ENCODE measurements around the gene CLMN. TPM values are rescaled to one million over a fixed set of nuclear protein-coding genes. Genes with fewer than 3 reads are reported as not detected.

The CLMN gene
- total RNA-seq, 1 donor from 2014 or later: 9.6 TPM

DNA sequence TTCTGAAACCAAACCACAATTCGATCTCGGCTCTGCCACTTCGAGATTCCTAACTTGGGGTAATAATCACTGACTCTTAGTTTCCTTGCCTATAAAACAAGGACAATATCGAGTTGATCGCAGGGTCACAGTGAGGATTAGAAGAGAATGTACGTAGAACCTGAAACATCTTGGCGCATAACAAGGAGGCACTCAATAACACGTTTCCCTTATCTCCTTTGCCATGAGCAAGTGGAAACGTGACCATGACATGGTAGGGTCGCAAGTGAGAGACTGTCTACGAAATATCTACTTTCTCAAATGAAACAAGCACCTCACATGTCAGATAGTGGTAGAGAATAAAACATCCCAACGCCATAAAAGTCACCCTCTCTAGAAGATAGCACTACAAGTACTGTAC, 164.7 kb downstream of the CLMN start:
- no peak for DNase-seq (ENCODE audit: low read depth)
- peak overlapping the region; percentile 69 for H3K4me3 ChIP-seq (ENCODE audit: low read depth, low read length)
- no peak for TF ChIP-seq CTCF (conservative IDR thresholded peaks at IDR 0.05; ENCODE audit: low read depth, low read length)

DNA sequence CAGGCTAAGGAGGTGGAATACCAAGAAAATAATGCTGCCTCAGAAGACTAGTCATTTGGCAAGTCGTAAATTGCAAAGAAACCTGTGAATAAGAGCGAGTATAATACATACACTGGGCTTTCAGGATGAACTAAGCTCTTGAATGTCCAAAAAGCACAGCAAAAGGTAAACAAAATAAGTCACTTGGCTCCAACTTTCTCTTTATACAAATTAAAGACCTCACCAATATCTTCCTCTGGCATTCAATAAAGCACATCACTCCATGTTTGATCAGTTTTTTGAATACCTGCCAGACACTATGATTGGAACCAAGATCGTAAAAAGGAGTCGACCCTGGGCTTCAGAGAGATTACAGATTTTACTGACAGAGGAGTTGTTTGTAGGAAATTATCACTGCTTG, 165.8 kb downstream of the CLMN start:
- DNase-seq (ENCODE audit: low read depth): no peak
- no peak overlapping the region for H3K4me3 ChIP-seq (ENCODE audit: low read depth, low read length)
- no peak for TF ChIP-seq CTCF (conservative IDR thresholded peaks at IDR 0.05; ENCODE audit: low read depth, low read length)

- TF ChIP-seq CTCF (conservative IDR thresholded peaks at IDR 0.05; ENCODE audit: low read depth, low read length): no peak
- H3K4me3 ChIP-seq (ENCODE audit: low read depth, low read length): no peak overlapping the region
- DNase-seq (ENCODE audit: low read depth): no peak
Observed at GRCh38 chr14:95151561-95151960, 168.1 kb downstream of the CLMN start.

- DNase-seq (ENCODE audit: low read depth): no peak
- no peak for TF ChIP-seq CTCF (conservative IDR thresholded peaks at IDR 0.05; ENCODE audit: low read depth, low read length)
Observed at GRCh38 chr14:95150910-95151309, 168.8 kb downstream of the CLMN start.

DNA sequence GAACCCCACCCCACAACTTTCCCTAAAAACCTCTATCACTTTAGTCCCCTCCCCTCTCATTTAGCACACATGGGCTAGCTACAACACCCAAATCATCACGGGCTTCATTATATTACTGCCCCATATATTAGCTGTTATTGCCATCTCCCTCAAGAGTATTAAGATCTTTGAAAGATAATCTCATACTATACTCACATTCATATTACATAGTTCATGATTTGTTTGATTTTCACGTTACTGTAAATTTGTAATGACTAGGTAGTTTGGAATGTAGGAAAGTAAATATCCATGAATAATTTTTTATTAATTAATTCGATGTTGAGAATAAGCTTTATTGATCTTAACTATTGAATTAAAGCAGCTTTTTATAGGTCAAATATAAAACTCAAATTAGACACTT, 170.3 kb downstream of the CLMN start:
- no peak overlapping the region for H3K4me3 ChIP-seq (ENCODE audit: low read depth, low read length)
- no peak for DNase-seq (ENCODE audit: low read depth)
- no peak for TF ChIP-seq CTCF (conservative IDR thresholded peaks at IDR 0.05; ENCODE audit: low read depth, low read length)

More at GRCh38 chr14:95150910-95151309, 168.8 kb downstream of the CLMN start:
- no peak overlapping the region for H3K4me3 ChIP-seq (ENCODE audit: low read depth, low read length)

GRCh38 chr14:95147597-95147996, 172.1 kb downstream of the CLMN start:
- no peak for TF ChIP-seq CTCF (conservative IDR thresholded peaks at IDR 0.05; ENCODE audit: low read depth, low read length)
- no peak for DNase-seq (ENCODE audit: low read depth)
- no peak overlapping the region for H3K4me3 ChIP-seq (ENCODE audit: low read depth, low read length)

DNA sequence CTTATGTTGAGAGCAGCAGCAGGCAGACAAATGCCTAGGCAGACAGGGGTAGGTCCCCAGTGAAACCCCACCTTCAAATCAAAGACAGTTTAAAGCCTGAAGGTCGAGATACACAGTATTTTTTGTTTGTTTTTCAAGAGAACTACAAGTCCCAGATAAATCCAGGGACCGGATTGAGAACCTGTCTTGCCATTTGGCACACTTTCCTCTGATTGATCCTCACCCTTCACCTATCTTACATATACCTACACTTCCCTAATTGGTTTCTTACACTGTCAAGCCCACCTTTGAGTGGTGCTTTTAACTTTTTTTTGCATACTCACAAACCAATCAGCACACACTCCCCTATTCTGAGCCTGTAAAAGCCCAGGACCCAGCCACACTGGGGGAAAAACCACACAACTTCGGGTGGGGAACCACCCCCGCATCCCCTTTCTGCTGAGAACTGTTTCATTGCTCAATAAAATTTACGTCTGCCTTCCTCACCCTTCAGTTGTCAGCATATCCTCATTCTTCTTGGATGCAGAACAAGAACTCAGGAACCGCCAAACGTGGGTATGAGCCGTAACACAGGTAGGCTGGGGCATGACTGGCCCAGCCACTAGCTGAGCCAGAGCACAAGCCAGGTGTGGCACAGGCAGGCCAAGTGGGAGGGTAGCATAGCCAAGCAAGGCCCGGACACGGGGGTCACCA, 173.5 kb downstream of the CLMN start:
- DNase-seq (ENCODE audit: low read depth): no peak
- TF ChIP-seq CTCF (conservative IDR thresholded peaks at IDR 0.05; ENCODE audit: low read depth, low read length): no peak
- H3K4me3 ChIP-seq (ENCODE audit: low read depth, low read length): no peak overlapping the region
